Suprapubic skin (tissue), 3 donors: ENCODE results near the gene FLNB.

Experiments used
- POLR2A ChIP-seq, 2 donors: fragments of 450-650 bp; IDR thresholded peaks; one replicate each; pipeline ENCODE4 v1.6.1; 2017; ENCODE audit warnings: antibody characterized with exemption in 2 of 2, mild to moderate bottlenecking in 2 of 2, moderate library complexity in 2 of 2
- TF ChIP-seq, protein P1 (sequence below), 2 donors: fragments of 200-600 bp in 1 of 2; fragments of 450-650 bp in 1 of 2; sonication (generic) in 1 of 2; IDR thresholded peaks; one replicate each; pipeline ENCODE4 v1.5.1; 2016 to 2019; ENCODE audit warnings: antibody characterized with exemption in 2 of 2, mild to moderate bottlenecking in 1 of 2, moderate library complexity in 1 of 2

DNA sequence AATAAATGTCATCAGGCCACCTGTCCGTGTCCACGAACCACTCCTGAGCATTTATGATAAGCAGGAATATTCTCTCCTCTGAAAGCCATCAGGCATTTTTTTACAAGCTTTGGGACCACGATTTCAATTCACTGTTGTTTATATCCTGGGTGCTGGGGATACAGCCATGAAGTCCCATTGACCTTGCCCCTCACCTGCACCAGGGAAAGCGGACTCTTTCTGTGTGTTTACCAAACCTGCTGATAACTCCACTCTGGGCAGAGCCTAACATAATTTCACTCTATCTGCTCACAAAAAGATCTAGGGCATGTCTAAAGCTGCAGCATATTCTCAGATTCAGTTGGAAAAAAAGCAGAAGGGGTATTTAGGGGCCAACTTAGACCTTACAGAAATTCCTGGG is 197.8 kb downstream of the FLNB start:
- no peak for TF ChIP-seq POLR2A (IDR thresholded peaks at IDR 0.05)
- TF ChIP-seq, protein P1, sequence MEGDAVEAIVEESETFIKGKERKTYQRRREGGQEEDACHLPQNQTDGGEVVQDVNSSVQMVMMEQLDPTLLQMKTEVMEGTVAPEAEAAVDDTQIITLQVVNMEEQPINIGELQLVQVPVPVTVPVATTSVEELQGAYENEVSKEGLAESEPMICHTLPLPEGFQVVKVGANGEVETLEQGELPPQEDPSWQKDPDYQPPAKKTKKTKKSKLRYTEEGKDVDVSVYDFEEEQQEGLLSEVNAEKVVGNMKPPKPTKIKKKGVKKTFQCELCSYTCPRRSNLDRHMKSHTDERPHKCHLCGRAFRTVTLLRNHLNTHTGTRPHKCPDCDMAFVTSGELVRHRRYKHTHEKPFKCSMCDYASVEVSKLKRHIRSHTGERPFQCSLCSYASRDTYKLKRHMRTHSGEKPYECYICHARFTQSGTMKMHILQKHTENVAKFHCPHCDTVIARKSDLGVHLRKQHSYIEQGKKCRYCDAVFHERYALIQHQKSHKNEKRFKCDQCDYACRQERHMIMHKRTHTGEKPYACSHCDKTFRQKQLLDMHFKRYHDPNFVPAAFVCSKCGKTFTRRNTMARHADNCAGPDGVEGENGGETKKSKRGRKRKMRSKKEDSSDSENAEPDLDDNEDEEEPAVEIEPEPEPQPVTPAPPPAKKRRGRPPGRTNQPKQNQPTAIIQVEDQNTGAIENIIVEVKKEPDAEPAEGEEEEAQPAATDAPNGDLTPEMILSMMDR (IDR thresholded peaks at IDR 0.05) = no peak
